Amygdala (tissue), 56 donors: Measurements from ENCODE around the gene NHSL2.

Experiments
- DNase-seq, 56 donors: peaks; one replicate each; lab custom pipeline; 2025; lab: John Stamatoyannopoulos, UW

The NHSL2 gene

GRCh38 chrX:72100824-72101351 is 190.2 kb downstream of the NHSL2 start:
- no peak for DNase-seq

GRCh38 chrX:72101597-72102037 is 191.0 kb downstream of the NHSL2 start:
- no peak for DNase-seq

- no peak for DNase-seq
Measured at GRCh38 chrX:72102126-72102525, 191.5 kb downstream of the NHSL2 start.

- DNase-seq, result no peak
Measured at GRCh38 chrX:72102760-72103159, 192.1 kb downstream of the NHSL2 start.

GRCh38 chrX:72105436-72105835 is 194.8 kb downstream of the NHSL2 start:
- DNase-seq, result no peak

GRCh38 chrX:72107320-72107719 is 196.7 kb downstream of the NHSL2 start:
- no peak for DNase-seq

GRCh38 chrX:72107841-72108595 is 197.4 kb downstream of the NHSL2 start:
- no peak for DNase-seq

GRCh38 chrX:72108666-72109065 is 198.0 kb downstream of the NHSL2 start:
- no peak for DNase-seq

GRCh38 chrX:72110051-72110875 is 199.6 kb downstream of the NHSL2 start:
- no peak for DNase-seq

GRCh38 chrX:72110876-72111708 is 200.4 kb downstream of the NHSL2 start:
- DNase-seq, result no peak

GRCh38 chrX:72113461-72113860 is 202.8 kb downstream of the NHSL2 start:
- no peak for DNase-seq

- no peak for DNase-seq
Measured at GRCh38 chrX:72114306-72114705, 203.7 kb downstream of the NHSL2 start.

GRCh38 chrX:72114807-72115206 is 204.2 kb downstream of the NHSL2 start:
- DNase-seq, result no peak

GRCh38 chrX:72115380-72115779 is 204.7 kb downstream of the NHSL2 start:
- no peak for DNase-seq

- no peak for DNase-seq
Measured at GRCh38 chrX:72117636-72118210, 207.1 kb downstream of the NHSL2 start.

GRCh38 chrX:72120837-72121236 is 210.2 kb downstream of the NHSL2 start:
- DNase-seq, result no peak

- DNase-seq, result peak in 19 of 56 donors; percentile 0 to 21 (median 4)
Measured at GRCh38 chrX:72121383-72121782, 210.7 kb downstream of the NHSL2 start.

- DNase-seq, result no peak
Measured at GRCh38 chrX:72122621-72123337, 212.1 kb downstream of the NHSL2 start.

GRCh38 chrX:72123471-72124185 is 213.0 kb downstream of the NHSL2 start:
- peak in 5 of 56 donors; percentile 1 to 17 (median 4) for DNase-seq
